ENCODE measurements around the gene TTC7B. TPM values are rescaled to one million over a fixed set of nuclear protein-coding genes. Genes with fewer than 3 reads are reported as not detected.

The TTC7B gene
- total and polyA plus RNA-seq, 3 experiments from 2014 or later = 1.7 to 5.8 (median 5.2) TPM

DNA sequence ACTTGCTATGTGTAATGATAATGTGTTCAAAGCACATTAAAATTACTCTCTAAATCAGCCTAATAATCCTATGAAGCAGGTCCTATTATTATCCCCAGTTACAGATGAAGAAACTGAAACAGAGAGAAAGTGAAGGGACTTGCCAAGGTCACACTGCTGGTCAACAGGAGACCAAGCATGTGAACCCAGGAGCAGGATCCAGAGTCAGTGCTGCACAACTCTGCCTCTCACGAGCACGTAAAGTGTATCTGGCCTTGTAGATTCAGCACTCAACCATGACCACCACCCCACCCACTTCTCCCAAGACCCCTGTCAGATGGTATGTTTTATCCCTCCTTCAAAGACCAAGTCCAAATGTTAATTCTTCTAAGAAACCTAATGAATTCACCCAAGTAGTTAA, 100.7 kb downstream of the TTC7B start:
- no peak for DNase-seq
- Mint-ChIP-seq H3K27ac (no peak overlapping the region), H3K4me1 (no peaks in the 10 kb centered on the region), H3K27me3 (peaks cover 0 to 7% of the 10 kb centered on the region in 2 donors), H3K4me3 (no peak overlapping the region), H3K36me3 (no peaks in the 10 kb centered on the region), H3K9me3 (no peaks in the 10 kb centered on the region)
- Histone ChIP-seq H3K4me3 (ENCODE audit: low read length) (no peak overlapping the region), H3K27me3 (ENCODE audit: insufficient read depth, low read length, poor library complexity, severe bottlenecking) (no peaks in the 10 kb centered on the region), H3K9me3 (ENCODE audit: low read length) (no peaks in the 10 kb centered on the region), H3K27ac (ENCODE audit: low read depth, low read length) (no peak overlapping the region), H3K36me3 (ENCODE audit: insufficient read depth, low read length) (no peaks in the 10 kb centered on the region), H3K4me1 (ENCODE audit: insufficient read depth, low read length) (no peaks in the 10 kb centered on the region)
- POLR2A ChIA-PET = no interaction called here
- CTCF ChIA-PET = interaction anchor here (1.1 kb wide), 1 partner anchor 18 kb away, joined by 4 read pairs; no protein-coding TSS in a partner anchor

- peak overlapping the region in 1 of 8 donors; percentile 20 for H3K27ac Mint-ChIP-seq
- ChIA-PET CTCF (no interaction called here), POLR2A (no interaction called here)
- no peak overlapping the region for H3K4me3 Mint-ChIP-seq
- no peaks in the 10 kb centered on the region for H3K36me3 Mint-ChIP-seq
- no peak for DNase-seq
- no peaks in the 10 kb centered on the region for H3K36me3 ChIP-seq (ENCODE audit: insufficient read depth, low read length)
- H3K4me3 ChIP-seq (ENCODE audit: low read length) = no peak overlapping the region
- H3K4me1 Mint-ChIP-seq = no peaks in the 10 kb centered on the region
- no peaks in the 10 kb centered on the region for H3K4me1 ChIP-seq (ENCODE audit: insufficient read depth, low read length)
- H3K27ac ChIP-seq (ENCODE audit: low read depth, low read length) = no peak overlapping the region
- peaks cover 0 to 7% of the 10 kb centered on the region in 2 donors for H3K27me3 Mint-ChIP-seq
- H3K27me3 ChIP-seq (ENCODE audit: insufficient read depth, low read length, poor library complexity, severe bottlenecking) = no peaks in the 10 kb centered on the region
- H3K9me3 Mint-ChIP-seq = no peaks in the 10 kb centered on the region
- no peaks in the 10 kb centered on the region for H3K9me3 ChIP-seq (ENCODE audit: low read length)
These were observed 101.4 kb downstream of the TTC7B start for GRCh38 chr14:90714811-90715210.

DNA sequence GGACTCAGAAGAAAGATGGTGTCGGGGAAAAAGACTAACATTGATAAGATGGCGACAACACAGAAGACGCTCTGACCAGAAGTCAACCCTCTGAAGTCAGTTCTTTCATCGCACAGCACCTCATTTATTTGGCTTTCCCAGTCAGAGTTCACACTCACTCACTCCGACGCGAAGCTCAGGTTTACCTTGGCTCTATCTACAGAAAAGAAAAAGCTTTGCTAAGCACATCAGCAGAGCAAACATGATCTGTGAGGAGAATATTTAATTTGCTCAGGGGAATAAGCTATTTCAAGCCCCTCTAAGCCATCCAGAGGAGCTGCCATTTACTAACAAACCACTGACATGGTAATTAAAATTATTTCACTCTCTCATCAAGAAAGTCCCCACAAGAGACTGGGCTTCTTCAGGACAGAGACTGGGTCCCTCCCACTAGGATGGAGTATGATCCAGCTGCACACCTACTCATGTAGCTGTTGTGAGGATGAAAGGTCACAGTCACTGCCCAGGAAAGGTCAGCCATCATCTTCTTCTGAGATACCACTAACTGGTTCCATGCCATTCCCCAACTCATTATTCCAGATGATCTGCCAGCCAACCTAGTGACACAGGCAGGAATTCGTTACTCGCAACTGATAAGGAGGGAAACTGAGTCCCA, 111.4 kb downstream of the TTC7B start:
- ChIA-PET CTCF (no interaction called here), POLR2A (no interaction called here)
- Mint-ChIP-seq H3K4me1 (no peaks in the 10 kb centered on the region), H3K4me3 (no peak overlapping the region), H3K27me3 (peaks cover 7 to 17% of the 10 kb centered on the region in 2 donors), H3K27ac (peak overlapping the region in 1 of 8 donors; percentile 30), H3K36me3 (no peaks in the 10 kb centered on the region), H3K9me3 (no peaks in the 10 kb centered on the region)
- no peaks in the 10 kb centered on the region for H3K36me3 ChIP-seq (ENCODE audit: insufficient read depth, low read length)
- no peak overlapping the region for H3K4me3 ChIP-seq (ENCODE audit: low read length)
- DNase-seq = no peak
- no peaks in the 10 kb centered on the region for H3K4me1 ChIP-seq (ENCODE audit: insufficient read depth, low read length)
- H3K27ac ChIP-seq (ENCODE audit: low read depth, low read length) = no peak overlapping the region
- H3K9me3 ChIP-seq (ENCODE audit: low read length) = no peaks in the 10 kb centered on the region
- no peaks in the 10 kb centered on the region for H3K27me3 ChIP-seq (ENCODE audit: insufficient read depth, low read length, poor library complexity, severe bottlenecking)

- Mint-ChIP-seq H3K4me1 (no peaks in the 10 kb centered on the region), H3K27ac (no peak overlapping the region), H3K27me3 (peaks cover 7 to 17% of the 10 kb centered on the region in 2 donors), H3K9me3 (no peaks in the 10 kb centered on the region), H3K4me3 (no peak overlapping the region), H3K36me3 (no peaks in the 10 kb centered on the region)
- Histone ChIP-seq H3K27me3 (ENCODE audit: insufficient read depth, low read length, poor library complexity, severe bottlenecking) (no peaks in the 10 kb centered on the region), H3K4me1 (ENCODE audit: insufficient read depth, low read length) (no peaks in the 10 kb centered on the region), H3K9me3 (ENCODE audit: low read length) (no peaks in the 10 kb centered on the region), H3K36me3 (ENCODE audit: insufficient read depth, low read length) (no peaks in the 10 kb centered on the region), H3K27ac (ENCODE audit: low read depth, low read length) (no peak overlapping the region), H3K4me3 (ENCODE audit: low read length) (no peak overlapping the region)
- ChIA-PET CTCF (no interaction called here), POLR2A (interaction anchor here (0.6 kb wide), 1 partner anchor 172 kb away, joined by 3 read pairs; no protein-coding TSS in a partner anchor)
- no peak for DNase-seq
These were observed 112.1 kb downstream of the TTC7B start for GRCh38 chr14:90703841-90704737.

GRCh38 chr14:90700933-90701776, 115.1 kb downstream of the TTC7B start:
- Mint-ChIP-seq H3K4me3 (no peak overlapping the region), H3K4me1 (no peaks in the 10 kb centered on the region), H3K9me3 (no peaks in the 10 kb centered on the region), H3K27ac (peak overlapping the region in 1 of 8 donors; percentile 64), H3K27me3 (peaks cover 4 to 9% of the 10 kb centered on the region in 2 donors), H3K36me3 (no peaks in the 10 kb centered on the region)
- no peak overlapping the region for H3K4me3 ChIP-seq (ENCODE audit: low read length)
- peaks cover 6% of the 10 kb centered on the region for H3K4me1 ChIP-seq (ENCODE audit: insufficient read depth, low read length)
- no peaks in the 10 kb centered on the region for H3K27me3 ChIP-seq (ENCODE audit: insufficient read depth, low read length, poor library complexity, severe bottlenecking)
- H3K27ac ChIP-seq (ENCODE audit: low read depth, low read length) = no peak overlapping the region
- ChIA-PET POLR2A (no interaction called here), CTCF (no interaction called here)
- no peaks in the 10 kb centered on the region for H3K36me3 ChIP-seq (ENCODE audit: insufficient read depth, low read length)
- no peaks in the 10 kb centered on the region for H3K9me3 ChIP-seq (ENCODE audit: low read length)
- no peak for DNase-seq

DNA sequence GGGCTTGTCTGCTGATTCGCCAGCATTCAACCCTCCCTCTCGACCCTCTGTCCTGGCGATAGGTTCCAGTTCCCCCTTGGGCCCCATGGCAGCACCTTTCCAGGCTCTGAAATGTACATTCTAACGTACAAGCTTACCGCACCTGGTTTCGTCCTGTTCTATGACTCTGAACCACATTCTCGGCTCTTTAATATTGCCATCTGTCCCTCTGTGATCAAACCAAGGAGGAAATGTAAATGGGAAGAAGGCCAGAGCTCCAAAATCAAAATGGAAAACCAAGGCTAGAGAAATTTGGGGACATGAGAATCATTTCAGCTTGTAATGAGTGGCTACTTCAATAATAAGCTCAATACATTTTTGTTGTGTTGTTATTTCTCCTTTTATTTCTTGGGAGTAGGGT, 117.2 kb downstream of the TTC7B start:
- Mint-ChIP-seq H3K4me3 (no peak overlapping the region), H3K9me3 (no peaks in the 10 kb centered on the region), H3K4me1 (no peaks in the 10 kb centered on the region), H3K27me3 (peaks cover 0 to 5% of the 10 kb centered on the region in 2 donors), H3K36me3 (no peaks in the 10 kb centered on the region), H3K27ac (peak overlapping the region in 1 of 8 donors; percentile 87)
- POLR2A ChIA-PET = no interaction called here
- no peaks in the 10 kb centered on the region for H3K27me3 ChIP-seq (ENCODE audit: insufficient read depth, low read length, poor library complexity, severe bottlenecking)
- CTCF ChIA-PET = no interaction called here
- no peak overlapping the region for H3K4me3 ChIP-seq (ENCODE audit: low read length)
- no peak for DNase-seq
- H3K9me3 ChIP-seq (ENCODE audit: low read length) = no peaks in the 10 kb centered on the region
- no peak overlapping the region for H3K27ac ChIP-seq (ENCODE audit: low read depth, low read length)
- H3K36me3 ChIP-seq (ENCODE audit: insufficient read depth, low read length) = no peaks in the 10 kb centered on the region
- H3K4me1 ChIP-seq (ENCODE audit: insufficient read depth, low read length) = peaks cover 6% of the 10 kb centered on the region

GRCh38 chr14:90698379-90698869, 117.8 kb downstream of the TTC7B start:
- H3K36me3 Mint-ChIP-seq = no peaks in the 10 kb centered on the region
- H3K4me3 Mint-ChIP-seq = no peak overlapping the region
- Histone ChIP-seq H3K9me3 (ENCODE audit: low read length) (no peaks in the 10 kb centered on the region), H3K27me3 (ENCODE audit: insufficient read depth, low read length, poor library complexity, severe bottlenecking) (no peaks in the 10 kb centered on the region), H3K27ac (ENCODE audit: low read depth, low read length) (no peak overlapping the region), H3K36me3 (ENCODE audit: insufficient read depth, low read length) (no peaks in the 10 kb centered on the region), H3K4me3 (ENCODE audit: low read length) (no peak overlapping the region), H3K4me1 (ENCODE audit: insufficient read depth, low read length) (peaks cover 6% of the 10 kb centered on the region)
- ChIA-PET POLR2A (no interaction called here), CTCF (interaction anchor here (1.3 to 2.2 kb wide), 6 partner anchors 8 to 335 kb away, joined by 3 to 23 read pairs (median 4); no protein-coding TSS in a partner anchor)
- DNase-seq = no peak
- H3K27me3 Mint-ChIP-seq = peaks cover 0 to 5% of the 10 kb centered on the region in 2 donors
- H3K4me1 Mint-ChIP-seq = no peaks in the 10 kb centered on the region
- H3K27ac Mint-ChIP-seq = no peak overlapping the region
- no peaks in the 10 kb centered on the region for H3K9me3 Mint-ChIP-seq
